Hepatocyte (in vitro differentiated cells): ENCODE measurements around the gene TNS3. TPM values are rescaled to one million over a fixed set of nuclear protein-coding genes. Genes with fewer than 3 reads are reported as not detected.

Experiments used
- DNase-seq: peaks from one replicate; pipeline ENCODE4 v3.0.0-alpha.2; 2016; ENCODE audit warnings: low spot score
- H2AFZ ChIP-seq: fragments of 200-600 bp; sonication (generic); 2 replicates; pipeline ENCODE4 v1.6.0; 2016; ENCODE audit warnings: antibody characterized with exemption, mild to moderate bottlenecking
- H3K27ac ChIP-seq: fragments of 200-600 bp; sonication (generic); 2 replicates; pipeline ENCODE4 v1.5.1; 2016; ENCODE audit warnings: mild to moderate bottlenecking
- H3K27me3 ChIP-seq: fragments of 200-600 bp; sonication (generic); 2 replicates; pipeline ENCODE4 v1.6.1; 2016
- H3K36me3 ChIP-seq: fragments of 200-600 bp; sonication (generic); replicated peaks from 2 replicates; pipeline ENCODE4 v1.5.1; 2016; ENCODE audit warnings: low read depth; ENCODE audit not compliant: insufficient read depth
- H3K4me1 ChIP-seq: fragments of 200-600 bp; sonication (generic); 2 replicates; pipeline ENCODE4 v1.5.1; 2016; ENCODE audit warnings: mild to moderate bottlenecking, moderate library complexity; ENCODE audit not compliant: insufficient read depth
- H3K4me2 ChIP-seq: fragments of 200-600 bp; sonication (generic); 2 replicates; pipeline ENCODE4 v1.6.0; 2016
- H3K4me3 ChIP-seq: fragments of 200-600 bp; sonication (generic); 2 replicates; pipeline ENCODE4 v1.5.1; 2016; ENCODE audit warnings: mild to moderate bottlenecking
- H3K79me2 ChIP-seq: fragments of 200-600 bp; sonication (generic); 2 replicates; pipeline ENCODE4 v1.6.0; 2017; ENCODE audit warnings: mild to moderate bottlenecking
- H3K9me2 ChIP-seq: fragments of 200-600 bp; sonication (generic); replicated peaks from 2 replicates; pipeline ENCODE4 v1.6.0; 2017; ENCODE audit warnings: mild to moderate bottlenecking; ENCODE audit not compliant: insufficient read depth
- H3K9me3 ChIP-seq: fragments of 200-600 bp; sonication (generic); 2 replicates; pipeline ENCODE4 v1.5.1; 2016; ENCODE audit warnings: low read depth, mild to moderate bottlenecking
- H4K20me1 ChIP-seq: fragments of 200-600 bp; sonication (generic); 2 replicates; pipeline ENCODE4 v1.6.0; 2016; ENCODE audit warnings: mild to moderate bottlenecking; ENCODE audit not compliant: insufficient read depth, poor library complexity, severe bottlenecking
- CTCF ChIP-seq: fragments of 200-600 bp; sonication (generic); IDR thresholded peaks from 2 replicates; pipeline ENCODE4 v1.5.1; 2016; ENCODE audit warnings: antibody characterized with exemption, mild to moderate bottlenecking; ENCODE audit not compliant: poor library complexity
- EZH2 ChIP-seq: fragments of 200-600 bp; sonication (generic); IDR thresholded peaks from 2 replicates; pipeline ENCODE4 v1.6.1; 2016; ENCODE audit warnings: antibody characterized with exemption, mild to moderate bottlenecking, borderline replicate concordance
- EZH2phosphoT487 ChIP-seq: fragments of 200-600 bp; sonication (generic); IDR thresholded peaks from one replicate; pipeline ENCODE4 v1.6.1; 2018; ENCODE audit warnings: antibody characterized with exemption, mild to moderate bottlenecking, low read depth, moderate library complexity; ENCODE audit not compliant: unreplicated experiment, severe bottlenecking
- WGBS: methylation state at CpG from one replicate; pipeline ENCODE4 v1.1.6; 2016; ENCODE audit warnings: low lambda C conversion rate; ENCODE audit errors: missing lambda C conversion rate; 5-methylcytosine and 5-hydroxymethylcytosine counted together
- polyA plus RNA-seq: library from polyadenylated mRNA; unstranded; fragments of >200 nt; fragmentation: Nextera tagmentation; extraction: Ambion mirVana; gene quantifications from 2 replicates; pipeline ENCODE4 v1.2.1, GENCODE V29; 2016
- total RNA-seq: library from RNA; depleted of rRNA; stranded (reverse); fragments of >200 nt; gene quantifications from 2 replicates; pipeline ENCODE4 v1.2.3, GENCODE V29; 2014

The TNS3 gene
- total and polyA plus RNA-seq, 2 experiments from 2014 or later: 30.0 to 73.3 TPM

- 97% methylated on average over 6 of the region's 6 CpGs for WGBS
- Histone ChIP-seq H2AFZ (no peak overlapping the region), H3K4me1 (no peaks in the 10 kb centered on the region), H3K9me2 (no peaks in the 10 kb centered on the region), H3K4me2 (no peak overlapping the region), H3K79me2 (peaks cover 27% of the 10 kb centered on the region), H3K9me3 (no peaks in the 10 kb centered on the region), H3K36me3 (no peaks in the 10 kb centered on the region), H3K27me3 (no peaks in the 10 kb centered on the region), H3K4me3 (no peak overlapping the region), H3K27ac (no peak overlapping the region), H4K20me1 (peaks cover 7% of the 10 kb centered on the region)
- no peak for DNase-seq
- TF ChIP-seq EZH2phosphoT487: no peak
- no peak for TF ChIP-seq CTCF
- TF ChIP-seq EZH2: no peak
Measured at GRCh38 chr7:47308808-47309207, 273.1 kb downstream of the TNS3 start.

- no peak for DNase-seq
- Histone ChIP-seq H3K27me3 (no peaks in the 10 kb centered on the region), H3K79me2 (peaks cover 24% of the 10 kb centered on the region), H2AFZ (no peak overlapping the region), H3K4me3 (no peak overlapping the region), H3K4me1 (no peaks in the 10 kb centered on the region), H3K4me2 (no peak overlapping the region), H3K27ac (no peak overlapping the region), H3K36me3 (no peaks in the 10 kb centered on the region), H3K9me2 (no peaks in the 10 kb centered on the region), H3K9me3 (no peaks in the 10 kb centered on the region), H4K20me1 (peaks cover 7% of the 10 kb centered on the region)
- no peak for TF ChIP-seq EZH2phosphoT487
- TF ChIP-seq CTCF: no peak
- no peak for TF ChIP-seq EZH2
- WGBS: 76% methylated on average over 3 of the region's 3 CpGs
Measured at GRCh38 chr7:47307311-47307710, 274.6 kb downstream of the TNS3 start.

- H3K36me3 ChIP-seq: no peaks in the 10 kb centered on the region
- no peaks in the 10 kb centered on the region for H3K27me3 ChIP-seq
- H3K4me3 ChIP-seq: no peak overlapping the region
- H3K4me2 ChIP-seq: no peak overlapping the region
- H3K27ac ChIP-seq: no peak overlapping the region
- no peaks in the 10 kb centered on the region for H3K4me1 ChIP-seq
- H3K79me2 ChIP-seq: peaks cover 21% of the 10 kb centered on the region
- no peak overlapping the region for H2AFZ ChIP-seq
- 94% methylated on average over 27 of the region's 27 CpGs for WGBS
- DNase-seq: no peak
- no peaks in the 10 kb centered on the region for H3K9me3 ChIP-seq
- peaks cover 7% of the 10 kb centered on the region for H4K20me1 ChIP-seq
- no peaks in the 10 kb centered on the region for H3K9me2 ChIP-seq
- TF ChIP-seq CTCF: no peak
- no peak for TF ChIP-seq EZH2phosphoT487
- TF ChIP-seq EZH2: no peak
Measured at GRCh38 chr7:47304727-47305719, 276.9 kb downstream of the TNS3 start.
